ENCODE data around the gene APOL3. TPM values are rescaled to one million over a fixed set of nuclear protein-coding genes. Genes with fewer than 3 reads are reported as not detected.

Gene APOL3
- total and polyA plus RNA-seq, 2 experiments from 2014 or later, result 1.3 to 2.1 TPM

DNA sequence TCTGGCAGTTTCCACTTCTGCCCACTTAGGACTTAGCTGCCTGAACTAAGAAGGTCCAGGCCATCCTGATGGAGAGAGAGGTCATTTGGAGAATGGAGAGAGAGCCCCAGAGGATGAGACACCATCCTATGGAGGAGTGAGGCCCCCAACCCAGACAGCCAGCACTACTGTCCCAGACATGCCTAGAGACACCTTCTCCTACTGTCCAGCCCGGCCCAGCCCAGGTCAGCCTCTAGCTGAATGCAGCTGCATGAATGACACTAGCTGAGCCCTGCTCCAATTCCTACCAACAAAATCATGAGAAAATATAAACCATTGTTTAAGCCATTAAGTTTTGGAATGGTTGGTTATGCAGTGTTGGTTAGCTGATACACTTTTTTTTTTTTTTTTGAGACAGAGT is 47.4 kb downstream of the APOL3 start:
- 96% methylated on average over 1 of the region's 1 CpG for WGBS (ENCODE audit: low lambda C conversion rate, missing lambda C conversion rate)
- Histone ChIP-seq H3K36me3 (replicated peaks; ENCODE audit: insufficient read depth, low read depth) (no peaks in the 10 kb centered on the region), H3K27me3 (no peaks in the 10 kb centered on the region), H3K4me1 (ENCODE audit: insufficient read depth) (peaks cover 3% of the 10 kb centered on the region), H4K20me1 (ENCODE audit: insufficient read depth, poor library complexity, severe bottlenecking) (no peaks in the 10 kb centered on the region), H2AFZ (no peak overlapping the region), H3K4me3 (no peak overlapping the region), H3K9me3 (ENCODE audit: low read depth) (no peaks in the 10 kb centered on the region), H3K4me2 (no peak overlapping the region), H3K9me2 (replicated peaks; ENCODE audit: insufficient read depth) (no peaks in the 10 kb centered on the region), H3K79me2 (no peaks in the 10 kb centered on the region), H3K27ac (no peak overlapping the region)
- TF ChIP-seq, protein P1, sequence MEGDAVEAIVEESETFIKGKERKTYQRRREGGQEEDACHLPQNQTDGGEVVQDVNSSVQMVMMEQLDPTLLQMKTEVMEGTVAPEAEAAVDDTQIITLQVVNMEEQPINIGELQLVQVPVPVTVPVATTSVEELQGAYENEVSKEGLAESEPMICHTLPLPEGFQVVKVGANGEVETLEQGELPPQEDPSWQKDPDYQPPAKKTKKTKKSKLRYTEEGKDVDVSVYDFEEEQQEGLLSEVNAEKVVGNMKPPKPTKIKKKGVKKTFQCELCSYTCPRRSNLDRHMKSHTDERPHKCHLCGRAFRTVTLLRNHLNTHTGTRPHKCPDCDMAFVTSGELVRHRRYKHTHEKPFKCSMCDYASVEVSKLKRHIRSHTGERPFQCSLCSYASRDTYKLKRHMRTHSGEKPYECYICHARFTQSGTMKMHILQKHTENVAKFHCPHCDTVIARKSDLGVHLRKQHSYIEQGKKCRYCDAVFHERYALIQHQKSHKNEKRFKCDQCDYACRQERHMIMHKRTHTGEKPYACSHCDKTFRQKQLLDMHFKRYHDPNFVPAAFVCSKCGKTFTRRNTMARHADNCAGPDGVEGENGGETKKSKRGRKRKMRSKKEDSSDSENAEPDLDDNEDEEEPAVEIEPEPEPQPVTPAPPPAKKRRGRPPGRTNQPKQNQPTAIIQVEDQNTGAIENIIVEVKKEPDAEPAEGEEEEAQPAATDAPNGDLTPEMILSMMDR (IDR thresholded peaks at IDR 0.05; ENCODE audit: poor library complexity), result no peak
- no peak for TF ChIP-seq EZH2 (IDR thresholded peaks at IDR 0.05; ENCODE audit: borderline replicate concordance)
- TF ChIP-seq EZH2phosphoT487 (IDR thresholded peaks at IDR 0.05; ENCODE audit: low read depth, severe bottlenecking, unreplicated experiment), result no peak
- DNase-seq (ENCODE audit: low spot score), result no peak

DNA sequence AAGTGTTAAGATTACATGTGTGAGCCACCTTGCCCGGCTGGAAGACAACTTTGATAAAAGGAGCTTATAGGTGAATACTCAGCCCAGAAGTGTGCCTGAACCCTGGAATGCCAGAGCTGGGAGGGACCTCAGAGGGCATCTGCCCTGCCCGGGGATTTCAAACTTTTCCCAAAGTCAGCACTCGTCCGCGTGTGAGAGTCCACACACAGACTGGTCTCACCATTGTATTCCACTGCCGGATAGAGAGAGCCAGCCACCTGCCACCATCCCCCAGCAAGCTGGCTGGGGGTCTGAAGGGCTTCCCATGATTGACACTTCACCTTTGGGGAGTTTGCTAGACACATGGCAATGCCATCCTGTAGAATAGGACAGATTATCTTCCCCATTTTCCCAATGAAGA is 49.2 kb downstream of the APOL3 start:
- Histone ChIP-seq H3K36me3 (replicated peaks; ENCODE audit: insufficient read depth, low read depth) (no peaks in the 10 kb centered on the region), H3K27me3 (no peaks in the 10 kb centered on the region), H3K4me1 (ENCODE audit: insufficient read depth) (peaks cover 3% of the 10 kb centered on the region), H3K9me3 (ENCODE audit: low read depth) (no peaks in the 10 kb centered on the region), H2AFZ (no peak overlapping the region), H3K27ac (no peak overlapping the region), H3K4me2 (no peak overlapping the region), H3K79me2 (no peaks in the 10 kb centered on the region), H3K9me2 (replicated peaks; ENCODE audit: insufficient read depth) (no peaks in the 10 kb centered on the region), H4K20me1 (ENCODE audit: insufficient read depth, poor library complexity, severe bottlenecking) (no peaks in the 10 kb centered on the region), H3K4me3 (no peak overlapping the region)
- TF ChIP-seq EZH2 (IDR thresholded peaks at IDR 0.05; ENCODE audit: borderline replicate concordance), result no peak
- TF ChIP-seq, protein P1 (IDR thresholded peaks at IDR 0.05; ENCODE audit: poor library complexity), result no peak
- no peak for TF ChIP-seq EZH2phosphoT487 (IDR thresholded peaks at IDR 0.05; ENCODE audit: low read depth, severe bottlenecking, unreplicated experiment)
- WGBS (ENCODE audit: low lambda C conversion rate, missing lambda C conversion rate), result 98% methylated on average over 6 of the region's 6 CpGs
- DNase-seq (ENCODE audit: low spot score), result no peak

DNA sequence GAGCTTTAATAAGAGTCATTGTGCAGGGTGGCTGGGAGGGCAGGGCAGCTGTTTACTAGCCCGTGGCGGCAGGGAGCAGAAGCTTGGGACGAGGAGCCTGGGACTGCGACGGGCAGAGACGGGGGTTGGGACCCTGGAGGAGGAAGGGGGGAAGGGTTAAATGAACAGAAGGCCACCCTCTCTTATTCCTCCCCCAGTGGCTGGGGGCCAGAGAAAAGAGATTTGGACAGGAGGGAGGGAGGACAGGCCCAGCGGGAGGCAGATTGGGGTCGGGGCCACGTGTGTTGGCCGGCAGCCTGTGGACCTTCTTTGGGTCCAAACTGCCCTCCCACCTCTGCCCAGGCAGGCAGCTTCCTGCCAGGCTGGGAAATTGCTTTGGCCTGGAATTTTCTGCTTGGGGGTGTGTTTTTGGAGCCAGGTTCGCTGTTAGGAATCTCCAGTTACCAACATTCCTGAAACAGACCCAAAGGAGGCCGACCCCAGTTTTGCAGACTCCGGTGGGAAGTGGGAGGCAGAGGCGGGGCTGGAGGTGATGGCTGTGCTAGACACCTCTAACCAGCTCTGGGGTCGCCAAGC is 50.2 kb downstream of the APOL3 start:
- 57% methylated on average over 15 of the region's 15 CpGs for WGBS (ENCODE audit: low lambda C conversion rate, missing lambda C conversion rate)
- no peaks in the 10 kb centered on the region for H4K20me1 ChIP-seq (ENCODE audit: insufficient read depth, poor library complexity, severe bottlenecking)
- H3K4me2 ChIP-seq, result no peak overlapping the region
- no peaks in the 10 kb centered on the region for H3K36me3 ChIP-seq (replicated peaks; ENCODE audit: insufficient read depth, low read depth)
- H3K27me3 ChIP-seq, result no peaks in the 10 kb centered on the region
- peaks cover 3% of the 10 kb centered on the region for H3K4me1 ChIP-seq (ENCODE audit: insufficient read depth)
- TF ChIP-seq, protein P1 (IDR thresholded peaks at IDR 0.05; ENCODE audit: poor library complexity), result no peak
- TF ChIP-seq EZH2 (IDR thresholded peaks at IDR 0.05; ENCODE audit: borderline replicate concordance) (no peak), EZH2phosphoT487 (IDR thresholded peaks at IDR 0.05; ENCODE audit: low read depth, severe bottlenecking, unreplicated experiment) (no peak)
- H2AFZ ChIP-seq, result no peak overlapping the region
- DNase-seq (ENCODE audit: low spot score), result peak; percentile 13
- H3K4me3 ChIP-seq, result no peak overlapping the region
- no peaks in the 10 kb centered on the region for H3K9me3 ChIP-seq (ENCODE audit: low read depth)
- H3K27ac ChIP-seq, result no peak overlapping the region
- no peaks in the 10 kb centered on the region for H3K79me2 ChIP-seq
- no peaks in the 10 kb centered on the region for H3K9me2 ChIP-seq (replicated peaks; ENCODE audit: insufficient read depth)

Data from hepatocyte (in vitro differentiated cells).